Ovary (tissue), 9 donors: ENCODE measurements around the gene IFNLR1. TPM values are rescaled to one million over a fixed set of nuclear protein-coding genes. Genes with fewer than 3 reads are reported as not detected.

ENCODE experiments used
- DNase-seq, 5 donors: peaks; one replicate each; pipeline ENCODE4 v3.0.0-alpha.2; 2019 to 2020
- H3K27ac ChIP-seq, 2 donors: fragments of 200-600 bp; one replicate each; pipeline versions ENCODE4 v1.5.1 to v1.8.0; 2019 to 2022
- H3K27me3 ChIP-seq: fragments of 200-600 bp; one replicate; pipeline ENCODE4 v1.8.0; 2022
- H3K36me3 ChIP-seq: fragments of 200-600 bp; sonication (generic); one replicate; pipeline ENCODE4 v1.5.1; 2019
- H3K4me1 ChIP-seq: one replicate; pipeline ENCODE4 v1.8.1; 2013; ENCODE audit warnings: mild to moderate bottlenecking, moderate library complexity; ENCODE audit not compliant: insufficient read depth
- H3K4me3 ChIP-seq: fragments of 200-600 bp; sonication (generic); one replicate; pipeline ENCODE4 v1.5.1; 2017
- H3K9me3 ChIP-seq, 2 donors: fragments of 200-600 bp in 1 of 2; sonication (generic) in 1 of 2; one replicate each; pipeline versions ENCODE4 v1.5.1 to v1.8.1; 2013 to 2019; ENCODE audit warnings: mild to moderate bottlenecking in 1 of 2, moderate library complexity in 1 of 2
- EP300 ChIP-seq: sonication (generic); formaldehyde crosslinking; IDR thresholded peaks from one replicate; pipeline ENCODE4 v1.6.1; 2017; ENCODE audit warnings: antibody characterized with exemption
- POLR2A ChIP-seq: fragments of 450-650 bp; IDR thresholded peaks from one replicate; pipeline ENCODE4 v1.6.1; 2017; ENCODE audit warnings: antibody characterized with exemption, mild to moderate bottlenecking, moderate library complexity
- WGBS, 3 donors: extraction: QIAGEN DNeasy Blood & Tissue Kit in 1 of 3; methylation state at CpG; one replicate each; pipeline versions ENCODE4 v1.1.5 to v1.1.7; 2013 to 2017; 5-methylcytosine and 5-hydroxymethylcytosine counted together
- intact Hi-C, 4 donors: fragments of 100-400 bp; cut with DNase I; formaldehyde crosslinking; loops; one replicate each; pipeline versions ENCODE4 v1.11.0 to v1.15.1; 2022 to 2023
- polyA plus RNA-seq, 2 donors: library from polyadenylated mRNA; stranded (reverse); fragments of 200-250 nt in 1 of 2; fragments of 350-450 nt in 1 of 2; fragmentation: Illumina TruSeq in 1 of 2; extraction: RNeasy Lipid Tissue Mini Kit (QIAGEN cat#74804) in 1 of 2; gene quantifications; one replicate each; pipeline ENCODE4 v1.2.3, GENCODE V29; 2013 to 2014
- total RNA-seq, 7 donors: library from RNA; depleted of rRNA in 2 of 7; stranded (reverse); fragments of >200 nt in 2 of 7; fragmentation: NEBNext Ultra II Directional in 3 of 7; extraction: Animal tissue kit (Norgen Biotek cat#: 25700) in 3 of 7; gene quantifications; one replicate each; pipeline versions ENCODE4 v1.1.0 to v1.2.4, GENCODE V29; 2016 to 2023
- TF ChIP-seq, protein P1 (sequence below), 3 donors: fragments of 450-650 bp in 2 of 3; fragments of 200-600 bp in 1 of 3; IDR thresholded peaks; one replicate each; pipeline versions ENCODE4 v1.5.1 to v1.8.0; 2016 to 2022; ENCODE audit warnings: antibody characterized with exemption in 3 of 3, mild to moderate bottlenecking in 1 of 3
- donor health status: DM: no; HTN: no; CAD: no; lungs with moderate emphysema.
- donor health status: DM: no; HTN: no; CAD: no.
- donor health status: Bipolar disorder and iron deficiency.
- donor health status: DM: yes; HTN: yes; CAD: no.
- donor health status: DM: no; HTN: no; CAD: no.
- donor health status: DM: yes; HTN: yes; CAD: no.

Gene IFNLR1
- total and polyA plus RNA-seq, 9 donors, result 0.40 to 2.8 (median 1.8) TPM

DNA sequence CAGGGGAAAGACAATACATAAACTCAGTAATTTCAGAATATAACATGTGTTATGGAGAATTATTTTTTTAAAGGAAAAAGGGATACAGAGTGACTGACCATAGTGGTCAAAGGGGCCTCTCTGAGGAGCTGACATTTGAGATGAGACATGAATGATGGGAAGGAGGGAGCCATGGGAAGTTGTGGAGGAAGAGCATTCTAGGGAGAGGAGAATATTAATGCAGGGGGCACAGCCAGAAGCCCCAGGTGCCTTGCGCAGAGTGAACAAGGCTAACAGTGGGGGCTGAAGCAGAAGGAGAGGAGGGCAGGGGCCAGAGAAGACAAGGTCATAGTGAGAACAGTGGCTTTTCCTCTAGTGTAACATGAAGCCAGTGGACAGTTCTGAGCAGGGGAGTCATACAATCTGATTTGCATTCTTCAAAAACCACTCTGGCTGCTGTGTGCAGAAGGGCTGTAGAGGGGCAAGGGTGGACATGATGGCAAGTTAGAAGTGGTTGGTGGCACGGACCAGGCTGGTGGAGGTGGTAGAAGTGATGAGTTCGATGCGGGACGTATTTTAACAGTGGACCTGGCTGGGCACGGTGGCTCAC is 28.2 kb upstream of the IFNLR1 start:
- Histone ChIP-seq H3K27me3 (no peaks in the 10 kb centered on the region), H3K36me3 (no peaks in the 10 kb centered on the region), H3K4me1 (no peaks in the 10 kb centered on the region), H3K9me3 (no peaks in the 10 kb centered on the region), H3K27ac (no peak overlapping the region), H3K4me3 (no peak overlapping the region)
- DNase-seq, result no peak
- WGBS, 3 donors, result 74 to 81% (median 79%) methylated on average over 6 of the region's 6 CpGs
- TF ChIP-seq POLR2A, result no peak
- TF ChIP-seq, protein P1, sequence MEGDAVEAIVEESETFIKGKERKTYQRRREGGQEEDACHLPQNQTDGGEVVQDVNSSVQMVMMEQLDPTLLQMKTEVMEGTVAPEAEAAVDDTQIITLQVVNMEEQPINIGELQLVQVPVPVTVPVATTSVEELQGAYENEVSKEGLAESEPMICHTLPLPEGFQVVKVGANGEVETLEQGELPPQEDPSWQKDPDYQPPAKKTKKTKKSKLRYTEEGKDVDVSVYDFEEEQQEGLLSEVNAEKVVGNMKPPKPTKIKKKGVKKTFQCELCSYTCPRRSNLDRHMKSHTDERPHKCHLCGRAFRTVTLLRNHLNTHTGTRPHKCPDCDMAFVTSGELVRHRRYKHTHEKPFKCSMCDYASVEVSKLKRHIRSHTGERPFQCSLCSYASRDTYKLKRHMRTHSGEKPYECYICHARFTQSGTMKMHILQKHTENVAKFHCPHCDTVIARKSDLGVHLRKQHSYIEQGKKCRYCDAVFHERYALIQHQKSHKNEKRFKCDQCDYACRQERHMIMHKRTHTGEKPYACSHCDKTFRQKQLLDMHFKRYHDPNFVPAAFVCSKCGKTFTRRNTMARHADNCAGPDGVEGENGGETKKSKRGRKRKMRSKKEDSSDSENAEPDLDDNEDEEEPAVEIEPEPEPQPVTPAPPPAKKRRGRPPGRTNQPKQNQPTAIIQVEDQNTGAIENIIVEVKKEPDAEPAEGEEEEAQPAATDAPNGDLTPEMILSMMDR (IDR thresholded peaks at IDR 0.05), result no peak
- TF ChIP-seq EP300, result no peak
- intact Hi-C loops, result no loop called here

DNA sequence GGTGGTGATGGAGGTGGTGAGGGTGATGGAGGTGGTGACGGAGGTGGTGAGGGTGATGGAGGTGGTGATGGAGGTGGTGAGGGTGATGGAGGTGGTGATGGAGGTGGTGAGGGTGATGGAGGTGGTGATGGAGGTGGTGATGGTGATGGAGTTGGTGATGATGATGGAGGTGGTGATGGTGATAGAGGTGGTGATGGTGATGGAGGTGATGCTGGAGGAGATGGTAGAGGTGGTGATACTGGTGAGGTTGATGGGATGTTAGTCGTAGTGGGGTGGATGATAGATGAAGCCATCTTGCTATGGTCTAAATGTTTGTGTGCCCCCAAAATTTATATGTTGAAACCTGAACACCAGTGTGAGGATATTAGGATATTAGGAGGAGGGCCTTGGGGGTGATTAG is 25.3 kb upstream of the IFNLR1 start:
- Histone ChIP-seq H3K27me3 (no peaks in the 10 kb centered on the region), H3K4me1 (no peaks in the 10 kb centered on the region), H3K27ac (no peak overlapping the region), H3K4me3 (no peak overlapping the region), H3K9me3 (no peaks in the 10 kb centered on the region), H3K36me3 (no peaks in the 10 kb centered on the region)
- no peak for TF ChIP-seq EP300
- TF ChIP-seq, protein P1 (IDR thresholded peaks at IDR 0.05), result no peak
- TF ChIP-seq POLR2A, result no peak
- DNase-seq, result no peak
- intact Hi-C loops, result no loop called here
- 54 to 92% (median 56%) methylated on average over 1 to 2 of the region's 2 CpGs for WGBS, 3 donors

DNA sequence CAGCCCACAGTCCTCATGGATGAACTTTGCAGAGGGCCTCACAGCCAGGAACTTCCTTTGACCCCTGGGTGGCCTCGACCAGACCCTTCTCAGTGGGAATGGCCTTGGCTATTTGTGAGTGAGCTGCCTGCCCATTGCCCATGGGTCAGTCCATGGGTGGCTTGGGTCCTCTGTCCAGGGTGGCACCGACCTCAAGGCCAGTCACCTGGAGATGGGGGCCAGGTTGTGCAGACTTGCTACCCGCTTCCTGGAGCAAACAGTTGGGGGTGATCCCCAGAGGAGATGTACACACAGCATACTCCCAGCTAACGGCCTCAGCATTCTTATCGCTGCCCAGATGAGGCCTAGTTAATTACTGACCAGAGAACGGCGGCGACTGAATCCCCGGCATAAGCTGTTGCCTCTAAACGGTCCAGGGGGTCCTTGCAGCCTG is 23.1 kb upstream of the IFNLR1 start:
- intact Hi-C loops, result no loop called here
- DNase-seq, result no peak
- TF ChIP-seq EP300, result no peak
- TF ChIP-seq, protein P1 (IDR thresholded peaks at IDR 0.05), result no peak
- H3K27ac ChIP-seq, result no peak overlapping the region
- no peaks in the 10 kb centered on the region for H3K36me3 ChIP-seq
- H3K4me3 ChIP-seq, result no peak overlapping the region
- no peaks in the 10 kb centered on the region for H3K9me3 ChIP-seq
- no peaks in the 10 kb centered on the region for H3K4me1 ChIP-seq
- WGBS, 3 donors, result 72 to 79% (median 77%) methylated on average over 10 of the region's 10 CpGs
- H3K27me3 ChIP-seq, result no peaks in the 10 kb centered on the region

DNA sequence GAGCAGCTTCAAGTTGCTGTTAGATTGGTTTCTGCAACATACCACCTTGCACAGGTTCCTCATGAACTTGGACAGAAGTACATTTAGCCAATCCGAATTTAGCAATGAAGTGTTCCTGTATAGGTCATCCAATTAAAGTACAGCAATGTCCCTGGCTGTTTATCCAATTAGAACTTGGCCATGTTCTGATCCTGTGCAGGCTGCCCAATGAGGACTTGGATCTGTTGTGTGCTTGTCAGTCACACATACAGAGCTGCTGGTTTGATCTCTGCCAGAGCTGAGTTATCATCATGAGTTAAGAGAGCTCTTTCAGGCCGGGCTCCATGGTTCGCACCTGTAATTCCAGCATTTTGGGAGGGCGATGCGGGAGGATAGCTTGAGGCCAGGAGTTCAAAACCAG is 22.0 kb upstream of the IFNLR1 start:
- WGBS, 3 donors, result 84 to 97% (median 93%) methylated on average over 5 of the region's 5 CpGs
- DNase-seq, result no peak
- no peak overlapping the region for H3K4me3 ChIP-seq
- no peak for TF ChIP-seq EP300
- TF ChIP-seq, protein P1 (IDR thresholded peaks at IDR 0.05), result no peak
- no peak for TF ChIP-seq POLR2A
- no peaks in the 10 kb centered on the region for H3K9me3 ChIP-seq
- no peaks in the 10 kb centered on the region for H3K36me3 ChIP-seq
- H3K4me1 ChIP-seq, result no peaks in the 10 kb centered on the region
- H3K27ac ChIP-seq, result no peak overlapping the region
- intact Hi-C loops, result loop anchor here in 1 of 4 donors (10.0 kb wide), 1 partner anchor 426 kb away; no protein-coding TSS in a partner anchor
- no peaks in the 10 kb centered on the region for H3K27me3 ChIP-seq
